Trophoblast cell (in vitro differentiated cells and primary cell): ENCODE data around the gene CDCP1.
"Not testable (repeated sequence)": the region's sequence is repeated elsewhere in the genome, so short reads cannot be mapped to it uniquely, and the experiment has no call there.

Experiments used
- DNase-seq, 2 donors: peaks; one replicate each; pipeline ENCODE4 v3.0.0-alpha.2; 2016
- H2AFZ ChIP-seq: 2 replicates; pipeline ENCODE4 v1.6.1; 2013; ENCODE audit warnings: low read length, moderate library complexity, mild to moderate bottlenecking; ENCODE audit not compliant: insufficient read depth, poor library complexity
- H2AK5ac ChIP-seq: 2 replicates; pipeline ENCODE4 v1.6.1; 2013; ENCODE audit warnings: mild to moderate bottlenecking, low read length
- H2BK120ac ChIP-seq: 2 replicates; pipeline ENCODE4 v1.6.1; 2013; ENCODE audit warnings: low read length, mild to moderate bottlenecking, moderate library complexity; ENCODE audit not compliant: insufficient read depth, poor library complexity
- H2BK12ac ChIP-seq: 2 replicates; pipeline ENCODE4 v1.6.1; 2013; ENCODE audit warnings: mild to moderate bottlenecking, low read length, moderate library complexity
- H2BK5ac ChIP-seq: 2 replicates; pipeline ENCODE4 v1.6.1; 2013; ENCODE audit warnings: low read length, low read depth, moderate library complexity, mild to moderate bottlenecking; ENCODE audit not compliant: poor library complexity
- H3K14ac ChIP-seq: 2 replicates; pipeline ENCODE4 v1.6.1; 2013; ENCODE audit warnings: mild to moderate bottlenecking, low read length
- H3K18ac ChIP-seq: 2 replicates; pipeline ENCODE4 v1.6.1; 2013; ENCODE audit warnings: mild to moderate bottlenecking, low read length
- H3K23ac ChIP-seq: 2 replicates; pipeline ENCODE4 v1.6.1; 2013; ENCODE audit warnings: low read length
- H3K27ac ChIP-seq: 2 replicates; pipeline ENCODE4 v1.5.1; 2013; ENCODE audit warnings: low read depth, mild to moderate bottlenecking, inconsistent platforms, low read length, moderate library complexity
- H3K27me3 ChIP-seq: 2 replicates; pipeline ENCODE4 v1.6.1; 2013; ENCODE audit warnings: inconsistent platforms, mild to moderate bottlenecking, low read length, moderate library complexity; ENCODE audit not compliant: insufficient read depth
- H3K36me3 ChIP-seq, 2 experiments: 1 replicate in 1 of 2; 2 replicates in 1 of 2; pipeline ENCODE4 v1.6.1; 2013; ENCODE audit warnings: low read length in 2 of 2, mild to moderate bottlenecking in 2 of 2, moderate library complexity in 1 of 2; ENCODE audit not compliant: insufficient read depth in 2 of 2, control insufficient read depth in 1 of 2
- H3K4ac ChIP-seq: 2 replicates; pipeline ENCODE4 v1.6.1; 2013; ENCODE audit warnings: low read depth, mild to moderate bottlenecking, low read length, moderate library complexity
- H3K4me1 ChIP-seq, 2 experiments: 1 replicate in 1 of 2; 2 replicates in 1 of 2; pipeline ENCODE4 v1.6.1; 2013; ENCODE audit warnings: low read length in 2 of 2, mild to moderate bottlenecking in 2 of 2, moderate library complexity in 1 of 2; ENCODE audit not compliant: insufficient read depth in 2 of 2, control insufficient read depth in 1 of 2
- H3K4me2 ChIP-seq: 2 replicates; pipeline ENCODE4 v1.6.1; 2013; ENCODE audit warnings: inconsistent platforms, mild to moderate bottlenecking, low read length, moderate library complexity
- H3K4me3 ChIP-seq: 2 replicates; pipeline ENCODE4 v1.5.1; 2013; ENCODE audit warnings: mild to moderate bottlenecking, low read depth, low read length, inconsistent platforms
- H3K79me1 ChIP-seq: one replicate; pipeline ENCODE4 v1.6.1; 2013; ENCODE audit warnings: low read length
- H3K79me2 ChIP-seq: 2 replicates; pipeline ENCODE4 v1.6.1; 2013; ENCODE audit warnings: low read length, mild to moderate bottlenecking; ENCODE audit not compliant: control insufficient read depth, insufficient read depth, poor library complexity
- H3K9ac ChIP-seq: 2 replicates; pipeline ENCODE4 v1.6.1; 2013; ENCODE audit warnings: mild to moderate bottlenecking, low read length
- H3K9me3 ChIP-seq: 2 replicates; pipeline ENCODE4 v1.6.1; 2013; ENCODE audit warnings: low read depth, mild to moderate bottlenecking, control low read depth, inconsistent platforms, low read length; ENCODE audit not compliant: insufficient read depth
- H4K12ac ChIP-seq: 2 replicates; pipeline ENCODE4 v1.6.1; 2013; ENCODE audit warnings: low read depth, mild to moderate bottlenecking, low read length, moderate library complexity
- H4K8ac ChIP-seq: 2 replicates; pipeline ENCODE4 v1.6.1; 2013; ENCODE audit warnings: low read depth, mild to moderate bottlenecking, low read length, moderate library complexity
- H4K91ac ChIP-seq: one replicate; pipeline ENCODE4 v1.6.1; 2013; ENCODE audit warnings: low read depth, mild to moderate bottlenecking, low read length, moderate library complexity
- WGBS: extraction: QIAGEN DNeasy Blood & Tissue Kit; methylation state at CpG from one replicate; pipeline ENCODE4 v1.1.7; 2013; ENCODE audit warnings: missing lambda C conversion rate; ENCODE audit not compliant: insufficient read length, insufficient coverage; ENCODE audit errors: extremely low coverage; 5-methylcytosine and 5-hydroxymethylcytosine counted together

CDCP1 gene

DNA sequence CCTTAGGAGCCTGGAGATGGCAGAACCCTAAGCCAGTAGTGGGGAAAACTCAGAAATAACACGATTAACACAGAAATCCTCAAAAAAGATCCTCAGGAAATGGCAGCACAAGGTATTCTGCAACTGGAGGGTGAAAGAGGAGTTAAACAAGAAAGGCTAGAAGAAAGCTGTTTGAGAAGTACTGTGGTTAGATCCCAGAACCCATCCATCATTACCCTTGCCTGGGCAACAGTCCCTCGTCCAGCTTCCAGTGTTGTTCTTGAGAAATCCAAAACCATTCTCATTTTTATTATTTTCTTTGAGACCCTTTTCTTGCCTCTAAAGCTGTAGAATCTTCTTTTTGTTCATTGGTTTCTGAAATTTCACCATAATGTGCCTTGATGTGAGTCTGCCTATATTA, 2.7 kb upstream of the CDCP1 start:
- Histone ChIP-seq H3K79me2 (peaks cover 2% of the 10 kb centered on the region), H2AFZ (no peak overlapping the region), H2BK12ac (no peak overlapping the region), H3K27me3 (peaks cover 7% of the 10 kb centered on the region), H3K9me3 (no peaks in the 10 kb centered on the region), H3K18ac (no peak overlapping the region), H4K91ac (no peak overlapping the region), H3K79me1 (no peaks in the 10 kb centered on the region), H3K9ac (no peak overlapping the region), H3K36me3 (no peaks in the 10 kb centered on the region), H4K12ac (no peak overlapping the region), H3K23ac (no peak overlapping the region), H2BK5ac (no peak overlapping the region), H3K27ac (no peak overlapping the region), H3K14ac (no peak overlapping the region), H3K4me1 (peaks cover 9 to 12% of the 10 kb centered on the region in 2 experiments), H2BK120ac (no peak overlapping the region), H3K4me2 (no peak overlapping the region), H4K8ac (no peak overlapping the region), H3K4me3 (no peak overlapping the region), H3K4ac (no peak overlapping the region), H2AK5ac (no peak overlapping the region)
- no peak for DNase-seq
- no CpG with 5 or more reads among the region's 2 CpGs for WGBS

GRCh38 chr3:45145223-45145622, 955 bp downstream of the CDCP1 start:
- Histone ChIP-seq H3K4me2 (peak overlapping the region; percentile 89), H3K79me1 (no peaks in the 10 kb centered on the region), H4K12ac (no peak overlapping the region), H2AFZ (peak overlapping the region; percentile 17), H3K23ac (no peak overlapping the region), H3K36me3 (no peaks in the 10 kb centered on the region), H2BK120ac (no peak overlapping the region), H3K4me1 (peaks cover 9 to 14% of the 10 kb centered on the region in 2 experiments), H3K27me3 (peaks cover 7% of the 10 kb centered on the region), H3K79me2 (peaks cover 2% of the 10 kb centered on the region), H3K14ac (no peak overlapping the region), H3K4me3 (peak overlapping the region; percentile 73), H3K18ac (no peak overlapping the region), H3K9me3 (no peaks in the 10 kb centered on the region), H2BK5ac (no peak overlapping the region), H3K4ac (no peak overlapping the region), H3K27ac (no peak overlapping the region), H2AK5ac (no peak overlapping the region), H4K91ac (no peak overlapping the region), H4K8ac (no peak overlapping the region), H3K9ac (no peak overlapping the region), H2BK12ac (no peak overlapping the region)
- DNase-seq, result no peak
- no CpG with 5 or more reads among the region's 15 CpGs for WGBS

DNA sequence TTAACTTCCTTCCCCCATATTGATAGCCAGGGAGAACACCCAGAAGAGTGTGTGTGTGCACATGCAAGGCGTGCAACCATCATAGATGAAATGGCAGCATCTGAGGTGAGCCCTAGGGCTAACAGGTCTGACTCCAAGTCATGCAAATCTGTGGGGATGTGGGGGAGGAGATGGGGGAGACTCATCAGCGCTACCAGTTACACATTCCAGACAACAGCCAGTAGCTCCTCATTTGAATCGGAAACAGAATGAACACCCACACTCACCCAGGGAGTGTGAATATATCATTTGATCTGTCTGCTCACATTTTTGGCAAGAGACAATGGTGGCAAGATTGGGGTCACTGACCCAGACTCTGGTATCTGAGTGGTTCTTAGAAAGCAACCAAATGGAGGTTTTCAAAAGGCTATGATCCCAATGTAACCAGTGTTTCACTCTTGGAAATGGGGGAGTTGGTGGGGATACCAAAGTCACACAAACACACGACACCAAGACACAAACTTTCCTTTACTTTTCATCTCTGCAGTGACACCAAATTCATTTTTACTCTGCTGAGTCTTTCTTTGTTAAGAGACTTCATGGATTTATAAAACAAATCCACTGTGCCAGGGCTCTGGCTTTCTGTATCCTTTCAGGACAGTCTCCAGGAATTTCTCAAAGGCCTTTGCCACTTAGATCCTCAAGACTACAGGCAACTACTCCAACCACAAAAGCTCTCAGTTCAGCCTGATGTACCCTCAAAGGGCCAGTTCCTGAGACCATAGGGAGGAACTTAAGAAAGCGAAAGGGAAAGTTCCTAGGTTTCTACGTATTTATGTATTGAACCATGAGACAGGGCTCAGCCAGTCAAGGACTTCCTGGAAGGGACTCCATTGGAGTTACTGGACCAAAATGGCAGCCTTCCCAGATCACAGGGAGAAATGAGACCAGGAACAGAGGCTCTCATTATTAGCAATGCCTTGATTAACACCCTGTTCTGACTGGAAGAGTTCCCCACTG, 2.2 kb downstream of the CDCP1 start:
- DNase-seq, result no peak
- Histone ChIP-seq H3K27ac (no peak overlapping the region), H3K79me1 (no peaks in the 10 kb centered on the region), H3K23ac (no peak overlapping the region), H3K4me3 (no peak overlapping the region), H3K9me3 (no peaks in the 10 kb centered on the region), H2AK5ac (no peak overlapping the region), H2BK120ac (no peak overlapping the region), H3K9ac (no peak overlapping the region), H3K4me2 (no peak overlapping the region), H3K4me1 (peaks cover 14 to 19% of the 10 kb centered on the region in 2 experiments), H3K27me3 (peaks cover 7% of the 10 kb centered on the region), H2AFZ (no peak overlapping the region), H4K8ac (no peak overlapping the region), H4K91ac (no peak overlapping the region), H2BK12ac (no peak overlapping the region), H4K12ac (no peak overlapping the region), H3K79me2 (peaks cover 2% of the 10 kb centered on the region), H3K36me3 (no peaks in the 10 kb centered on the region), H2BK5ac (no peak overlapping the region), H3K14ac (no peak overlapping the region), H3K18ac (no peak overlapping the region), H3K4ac (no peak overlapping the region)
- no CpG with 5 or more reads among the region's 6 CpGs for WGBS

GRCh38 chr3:45140770-45141155, 5.4 kb downstream of the CDCP1 start:
- not testable (repeated sequence) for H3K27ac ChIP-seq, H3K4ac ChIP-seq, H3K27me3 ChIP-seq, H4K8ac ChIP-seq, H3K4me2 ChIP-seq, H3K79me2 ChIP-seq, H3K79me1 ChIP-seq, H2BK12ac ChIP-seq, DNase-seq, H3K9ac ChIP-seq, H3K23ac ChIP-seq, H2AFZ ChIP-seq, H3K9me3 ChIP-seq, H3K36me3 ChIP-seq, H3K18ac ChIP-seq, H3K4me3 ChIP-seq, H2AK5ac ChIP-seq, H4K91ac ChIP-seq, H4K12ac ChIP-seq, H2BK5ac ChIP-seq, H3K14ac ChIP-seq, H2BK120ac ChIP-seq
- H3K4me1 ChIP-seq, result peaks cover 16 to 19% of the 10 kb centered on the region in 2 experiments
- WGBS, result no CpG with 5 or more reads among the region's 4 CpGs
